Upper lobe of left lung (tissue), 4 donors: ENCODE data around the gene STK11IP.

Experiments
- POLR2A ChIP-seq, 4 donors: fragments of 450-650 bp; IDR thresholded peaks; one replicate each; pipeline ENCODE4 v1.5.1; 2016 to 2017; ENCODE audit warnings: antibody characterized with exemption in 4 of 4, mild to moderate bottlenecking in 2 of 4
- POLR2AphosphoS5 ChIP-seq, 2 donors: sonication (generic); formaldehyde crosslinking; IDR thresholded peaks; one replicate each; pipeline ENCODE4 v1.5.1; 2017; ENCODE audit warnings: antibody characterized with exemption in 2 of 2
- TF ChIP-seq, protein P1 (sequence below), 6 experiments: fragments of 450-650 bp in 4 of 6; fragments of 200-600 bp in 2 of 6; sonication (generic) in 2 of 6; IDR thresholded peaks; one replicate each; pipeline ENCODE4 v1.5.1; 2016 to 2019; ENCODE audit warnings: antibody characterized with exemption in 6 of 6

- TF ChIP-seq, protein P1, sequence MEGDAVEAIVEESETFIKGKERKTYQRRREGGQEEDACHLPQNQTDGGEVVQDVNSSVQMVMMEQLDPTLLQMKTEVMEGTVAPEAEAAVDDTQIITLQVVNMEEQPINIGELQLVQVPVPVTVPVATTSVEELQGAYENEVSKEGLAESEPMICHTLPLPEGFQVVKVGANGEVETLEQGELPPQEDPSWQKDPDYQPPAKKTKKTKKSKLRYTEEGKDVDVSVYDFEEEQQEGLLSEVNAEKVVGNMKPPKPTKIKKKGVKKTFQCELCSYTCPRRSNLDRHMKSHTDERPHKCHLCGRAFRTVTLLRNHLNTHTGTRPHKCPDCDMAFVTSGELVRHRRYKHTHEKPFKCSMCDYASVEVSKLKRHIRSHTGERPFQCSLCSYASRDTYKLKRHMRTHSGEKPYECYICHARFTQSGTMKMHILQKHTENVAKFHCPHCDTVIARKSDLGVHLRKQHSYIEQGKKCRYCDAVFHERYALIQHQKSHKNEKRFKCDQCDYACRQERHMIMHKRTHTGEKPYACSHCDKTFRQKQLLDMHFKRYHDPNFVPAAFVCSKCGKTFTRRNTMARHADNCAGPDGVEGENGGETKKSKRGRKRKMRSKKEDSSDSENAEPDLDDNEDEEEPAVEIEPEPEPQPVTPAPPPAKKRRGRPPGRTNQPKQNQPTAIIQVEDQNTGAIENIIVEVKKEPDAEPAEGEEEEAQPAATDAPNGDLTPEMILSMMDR (IDR thresholded peaks at IDR 0.05), result no peak
- no peak for TF ChIP-seq POLR2AphosphoS5 (IDR thresholded peaks at IDR 0.05)
- TF ChIP-seq POLR2A (IDR thresholded peaks at IDR 0.05), result no peak
Measured at GRCh38 chr2:219631904-219632759, 34.5 kb downstream of the STK11IP start.
